GM21528 (cell line): Measurements from ENCODE around the gene SDK1.

Experiments
- ATAC-seq: cut with Tn5 transposase; IDR thresholded peaks from one replicate; pipeline ENCODE4 v1.9.1; 2021; ENCODE audit warnings: mild to moderate bottlenecking, moderate library complexity; ENCODE audit not compliant: unreplicated experiment, low FRiP score

The SDK1 gene

GRCh38 chr7:4154882-4155535 is 854.0 kb downstream of the SDK1 start:
- ATAC-seq, result no peak

DNA sequence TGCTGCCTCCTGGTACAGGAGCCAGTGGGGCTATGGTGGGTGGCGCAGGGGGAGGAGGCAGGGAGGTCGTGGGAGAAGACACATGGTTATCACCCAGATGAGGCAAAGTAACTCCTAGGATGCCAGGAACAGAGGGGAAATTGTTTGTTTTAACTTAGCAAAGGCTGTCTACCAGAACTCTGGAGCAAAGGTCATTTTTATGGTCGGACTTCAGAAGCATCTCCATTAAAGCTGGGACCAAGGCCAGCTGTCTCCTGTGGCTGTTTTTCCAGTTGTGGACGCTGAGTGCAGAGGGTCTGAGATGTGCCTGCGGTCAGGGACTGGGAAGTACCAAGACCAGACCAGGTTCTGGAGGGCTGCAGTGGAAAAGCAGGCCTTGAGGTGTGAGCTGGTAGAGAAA is 855.1 kb downstream of the SDK1 start:
- ATAC-seq, result no peak

DNA sequence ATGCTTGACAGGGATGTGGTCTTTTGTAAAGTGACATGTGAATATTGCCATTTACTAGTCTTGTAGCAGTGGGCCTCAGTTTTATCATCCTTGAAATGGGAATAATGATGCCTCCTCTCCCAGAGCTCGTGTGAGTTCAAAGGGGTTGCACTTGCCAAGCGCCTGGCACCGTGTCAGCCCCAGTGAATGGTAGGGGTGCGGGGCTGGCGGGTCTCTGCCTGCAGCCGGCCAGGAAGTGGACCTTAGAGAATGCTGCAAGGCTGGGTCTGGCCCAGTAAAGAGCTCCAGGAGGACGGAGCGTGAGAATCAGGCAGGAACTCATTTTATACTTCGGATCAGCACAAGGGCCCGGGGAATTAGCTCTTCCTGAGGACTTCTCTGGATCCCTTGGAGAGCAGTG is 856.6 kb downstream of the SDK1 start:
- ATAC-seq, result no peak

- no peak for ATAC-seq
These were observed 857.5 kb downstream of the SDK1 start for GRCh38 chr7:4158441-4159153.

DNA sequence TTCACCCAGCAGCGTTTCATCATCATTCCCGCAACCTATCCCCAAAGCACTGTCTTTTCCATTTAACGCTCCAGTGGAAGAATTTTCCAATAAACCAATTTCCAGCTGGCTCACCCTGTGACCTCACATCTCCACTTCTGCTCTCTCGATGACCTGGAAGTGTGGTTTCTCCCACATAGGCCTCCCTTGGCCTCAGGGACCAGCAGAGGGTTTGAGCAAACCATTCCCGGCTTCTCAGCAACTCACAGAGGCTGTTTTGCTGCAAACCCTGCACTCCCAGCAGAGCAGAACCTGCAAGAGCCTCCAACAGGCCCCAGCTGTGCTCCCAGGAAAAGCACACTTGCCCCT is 858.1 kb downstream of the SDK1 start:
- no peak for ATAC-seq

GRCh38 chr7:4159761-4160554 is 858.9 kb downstream of the SDK1 start:
- ATAC-seq, result no peak

GRCh38 chr7:4162884-4163564 is 862.0 kb downstream of the SDK1 start:
- ATAC-seq, result no peak

- ATAC-seq, result no peak
These were observed 862.6 kb downstream of the SDK1 start for GRCh38 chr7:4163565-4164203.

DNA sequence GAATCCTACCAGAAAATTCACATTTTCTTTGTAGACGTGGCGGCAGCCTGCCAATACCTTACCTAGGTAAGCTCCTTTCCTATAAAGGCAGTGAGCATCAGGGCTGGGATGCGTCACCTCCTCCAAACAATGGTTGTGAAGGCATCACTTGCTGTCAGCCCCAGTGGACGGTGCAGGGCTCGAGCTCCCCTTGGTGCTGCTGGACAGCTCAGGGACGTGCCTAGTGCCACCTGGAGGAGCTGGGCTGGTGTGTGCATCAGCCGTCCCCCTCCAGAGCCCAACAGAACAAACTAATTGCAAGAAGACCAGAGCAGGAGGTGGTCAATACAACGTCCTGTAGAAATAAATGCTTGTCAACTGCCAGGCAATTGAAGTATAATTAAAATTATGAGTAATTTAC is 863.5 kb downstream of the SDK1 start:
- ATAC-seq, result no peak

DNA sequence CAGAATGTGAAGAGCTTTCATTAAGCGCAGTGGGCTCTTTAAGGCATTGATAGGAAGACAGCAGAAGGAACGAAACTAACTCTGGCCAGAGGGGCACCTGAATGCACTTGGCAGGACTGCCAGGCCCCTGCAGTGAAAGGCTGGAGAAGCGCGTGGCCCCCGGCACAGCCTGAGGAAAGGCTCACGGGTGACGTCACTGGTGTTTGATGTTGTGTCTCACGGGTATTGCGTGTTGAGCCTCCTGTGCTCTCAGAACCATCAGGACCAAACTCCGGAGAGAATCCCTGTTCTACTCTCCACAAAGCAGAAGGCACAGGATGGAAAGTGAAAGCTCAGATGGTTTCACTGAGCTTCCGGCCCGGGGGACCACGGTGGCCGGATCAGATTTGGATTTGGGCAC is 865.3 kb downstream of the SDK1 start:
- ATAC-seq, result no peak

- no peak for ATAC-seq
These were observed 865.8 kb downstream of the SDK1 start for GRCh38 chr7:4166807-4167206.

DNA sequence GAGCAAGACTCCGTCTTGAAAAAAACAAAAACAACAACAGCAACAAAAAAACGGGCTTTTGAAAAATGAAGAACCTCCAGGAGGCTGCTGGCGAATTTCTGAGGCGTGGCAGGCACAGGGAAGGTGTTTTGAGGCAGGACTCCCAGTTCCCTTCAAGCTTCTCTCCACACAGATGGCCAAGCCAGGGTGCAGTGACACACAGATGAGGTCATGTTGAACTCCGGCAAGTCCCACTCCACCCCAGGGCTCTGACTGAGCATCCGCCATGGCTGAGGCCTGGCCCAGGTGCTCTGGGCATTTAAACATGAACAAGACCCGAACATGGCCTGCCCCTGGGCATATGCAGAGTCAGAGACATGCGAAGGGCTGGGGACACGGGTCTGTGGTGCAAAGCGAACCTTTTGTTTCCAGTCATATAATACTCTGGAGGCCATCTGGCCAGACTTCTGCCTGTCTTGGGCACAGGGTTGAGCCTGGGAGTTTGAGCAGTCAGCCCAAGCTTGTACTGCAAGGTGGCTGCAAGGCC is 866.4 kb downstream of the SDK1 start:
- no peak for ATAC-seq

- ATAC-seq, result no peak
These were observed 867.0 kb downstream of the SDK1 start for GRCh38 chr7:4168041-4168440.

DNA sequence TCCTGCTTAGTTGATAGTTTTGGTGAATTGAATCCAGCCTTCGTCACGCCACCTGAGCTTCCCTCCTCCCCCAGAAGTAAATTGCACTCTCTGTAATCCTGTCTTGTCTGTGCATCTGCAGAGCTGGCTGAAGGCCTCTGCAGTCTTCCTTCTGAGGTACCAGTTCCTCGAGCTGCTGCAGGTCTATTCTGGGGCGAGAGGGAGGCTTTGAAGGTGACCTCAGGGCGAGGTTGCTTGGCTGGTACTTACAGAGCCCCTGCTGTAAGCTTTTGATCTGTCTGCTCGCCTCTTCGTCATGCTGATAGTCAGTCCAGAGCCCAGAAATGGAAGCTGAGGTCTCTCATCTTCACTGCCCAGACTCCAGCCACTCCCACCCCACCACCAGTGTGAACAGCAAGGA is 867.5 kb downstream of the SDK1 start:
- no peak for ATAC-seq

GRCh38 chr7:4169455-4169854 is 868.4 kb downstream of the SDK1 start:
- ATAC-seq, result no peak

GRCh38 chr7:4170997-4171786 is 870.1 kb downstream of the SDK1 start:
- ATAC-seq, result no peak

GRCh38 chr7:4172883-4173282 is 871.8 kb downstream of the SDK1 start:
- no peak for ATAC-seq

GRCh38 chr7:4173615-4174014 is 872.6 kb downstream of the SDK1 start:
- ATAC-seq, result no peak

DNA sequence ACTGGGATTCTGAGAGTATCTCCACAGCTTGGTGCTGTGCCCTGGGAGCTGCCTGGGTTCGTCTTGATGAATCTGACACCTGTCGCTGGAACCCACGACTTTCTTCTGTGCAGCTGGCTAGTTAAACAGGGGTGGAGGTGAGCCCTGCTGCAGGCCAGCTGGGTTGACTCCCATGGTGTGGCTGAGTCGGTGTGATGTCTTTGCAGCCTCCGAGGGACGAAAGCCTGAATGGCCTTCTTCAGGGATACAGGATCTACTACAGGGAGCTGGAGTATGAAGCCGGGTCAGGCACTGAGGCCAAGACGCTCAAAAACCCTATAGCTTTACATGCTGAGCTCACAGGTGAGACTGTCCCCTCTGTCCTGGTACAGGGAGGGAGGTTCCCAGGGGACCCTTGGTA is 873.0 kb downstream of the SDK1 start:
- ATAC-seq, result no peak

DNA sequence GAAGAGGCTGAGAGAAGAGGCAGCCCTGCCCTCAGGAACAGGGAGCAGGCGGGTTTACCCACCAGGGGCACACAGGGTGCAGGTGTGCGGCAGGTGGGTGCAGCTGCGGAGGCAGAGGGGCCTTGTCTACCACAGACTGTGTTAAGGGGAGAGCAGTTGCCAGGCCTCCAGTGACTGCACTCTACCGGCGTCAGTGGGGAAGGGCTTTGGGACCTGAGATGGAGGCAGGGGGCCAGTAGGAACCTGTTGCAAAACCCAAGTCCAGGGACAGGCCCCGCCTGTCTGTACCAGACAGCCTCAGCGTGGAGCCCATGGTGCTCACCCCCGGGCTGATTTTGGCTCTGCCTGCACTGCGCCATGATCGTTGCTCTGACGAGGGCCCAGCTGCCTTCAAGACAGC is 873.4 kb downstream of the SDK1 start:
- ATAC-seq, result no peak
